GM19239 (cell line): ENCODE measurements around the gene ZMYM2.
"Not testable (repeated sequence)": the region's sequence is repeated elsewhere in the genome, so short reads cannot be mapped to it uniquely, and the experiment has no call there.

ENCODE experiments used
- DNase-seq: peaks from one replicate; pipeline ENCODE4 v3.0.0; 2011; ENCODE audit warnings: low spot score; ENCODE audit not compliant: insufficient read length
- FAIRE-seq: peaks from 2 replicates; lab custom pipeline; 2011; peaks lifted over from hg19 to GRCh38; lab: Jason Lieb, UNC

ZMYM2 gene

GRCh38 chr13:19958155-19959111, at the start of gene ZMYM2:
Gene ZMYM2, plus strand, starts transcription at chr13:19958727. Its CDS starts 34,346 bp downstream, at chr13:19993073.
- FAIRE-seq (peak; percentile 87), DNase-seq (peak; percentile 76)

- FAIRE-seq (no peak), DNase-seq (no peak)
Measured at GRCh38 chr13:19910336-19911072, 48.0 kb upstream of the ZMYM2 start.

GRCh38 chr13:19927117-19927748, 31.3 kb upstream of the ZMYM2 start:
- DNase-seq, result no peak

GRCh38 chr13:19940106-19940505, 18.4 kb upstream of the ZMYM2 start:
- no peak for DNase-seq
- FAIRE-seq, result no peak

More at GRCh38 chr13:19927117-19927748, 31.3 kb upstream of the ZMYM2 start:
- FAIRE-seq, result no peak

- FAIRE-seq, result no peak
- DNase-seq, result no peak
Measured at GRCh38 chr13:19950374-19950773, 8.2 kb upstream of the ZMYM2 start.

- FAIRE-seq (no peak), DNase-seq (no peak)
Measured at GRCh38 chr13:19952850-19953249, 5.7 kb upstream of the ZMYM2 start.

GRCh38 chr13:19955873-19956559, 2.5 kb upstream of the ZMYM2 start:
- DNase-seq (no peak), FAIRE-seq (no peak)

GRCh38 chr13:19957320-19958154, 990 bp upstream of the ZMYM2 start:
- DNase-seq (peak; percentile 38), FAIRE-seq (peak; percentile 100)

GRCh38 chr13:19959141-19959830, 759 bp downstream of the ZMYM2 start:
- FAIRE-seq, result peak; percentile 87

GRCh38 chr13:19959831-19960652, 1.5 kb downstream of the ZMYM2 start:
- FAIRE-seq, result no peak
- peak; percentile 62 for DNase-seq

More at GRCh38 chr13:19959141-19959830, 759 bp downstream of the ZMYM2 start:
- peak; percentile 21 for DNase-seq

- DNase-seq (no peak), FAIRE-seq (peak; percentile 88)
Measured at GRCh38 chr13:19960653-19960976, 2.1 kb downstream of the ZMYM2 start.

- FAIRE-seq, result peak; percentile 66
- no peak for DNase-seq
Measured at GRCh38 chr13:19961489-19961888, 3.0 kb downstream of the ZMYM2 start.

- FAIRE-seq (no peak), DNase-seq (no peak)
Measured at GRCh38 chr13:19961924-19962323, 3.4 kb downstream of the ZMYM2 start.

GRCh38 chr13:19962894-19963293, 4.4 kb downstream of the ZMYM2 start:
- no peak for DNase-seq
- peak; percentile 8 for FAIRE-seq

GRCh38 chr13:19967621-19968020, 9.1 kb downstream of the ZMYM2 start:
- peak; percentile 23 for FAIRE-seq
- DNase-seq, result no peak

GRCh38 chr13:19974498-19975009, 16.0 kb downstream of the ZMYM2 start:
- FAIRE-seq, DNase-seq: not testable (repeated sequence)

GRCh38 chr13:19978831-19979437, 20.4 kb downstream of the ZMYM2 start:
- FAIRE-seq (no peak), DNase-seq (no peak)
